Limb (tissue), 2 donors: ENCODE data around the gene KCNK3.
"Not testable (repeated sequence)": the region's sequence is repeated elsewhere in the genome, so short reads cannot be mapped to it uniquely, and the experiment has no call there.

Experiments
- DNase-seq, 2 donors: peaks; one replicate each; pipeline ENCODE4 v3.0.0-alpha.2; 2016; ENCODE audit errors: extremely low spot score in 2 of 2

Gene KCNK3

GRCh38 chr2:26692279-26692896 is at the start of gene KCNK3:
Gene KCNK3 (plus strand): TSS chr2:26692722. CDS start chr2:26692876, 154 bp downstream.
- DNase-seq, result peak; percentile 54 to 87

- no peak for DNase-seq
Observed at GRCh38 chr2:26644188-26644835, 48.2 kb upstream of the KCNK3 start.

GRCh38 chr2:26645762-26646161 is 46.8 kb upstream of the KCNK3 start:
- no peak for DNase-seq

GRCh38 chr2:26646986-26647672 is 45.4 kb upstream of the KCNK3 start:
- no peak for DNase-seq

- no peak for DNase-seq
Observed at GRCh38 chr2:26647981-26648380, 44.5 kb upstream of the KCNK3 start.

GRCh38 chr2:26648516-26648915 is 44.0 kb upstream of the KCNK3 start:
- DNase-seq, result no peak

GRCh38 chr2:26649322-26649721 is 43.2 kb upstream of the KCNK3 start:
- DNase-seq, result no peak

- no peak for DNase-seq
Observed at GRCh38 chr2:26649992-26650712, 42.4 kb upstream of the KCNK3 start.

GRCh38 chr2:26650713-26651469 is 41.6 kb upstream of the KCNK3 start:
- DNase-seq, result peak in 1 of 2 donors; percentile 20

GRCh38 chr2:26651470-26651771 is 41.1 kb upstream of the KCNK3 start:
- peak; percentile 4 to 32 for DNase-seq

GRCh38 chr2:26651799-26652198 is 40.7 kb upstream of the KCNK3 start:
- peak in 1 of 2 donors; percentile 18 for DNase-seq

GRCh38 chr2:26652361-26653041 is 40.0 kb upstream of the KCNK3 start:
- peak; percentile 50 to 85 for DNase-seq

- no peak for DNase-seq
Observed at GRCh38 chr2:26653207-26654060, 39.1 kb upstream of the KCNK3 start.

- DNase-seq, result no peak
Observed at GRCh38 chr2:26654061-26654340, 38.5 kb upstream of the KCNK3 start.

GRCh38 chr2:26655120-26655519 is 37.4 kb upstream of the KCNK3 start:
- not testable (repeated sequence) for DNase-seq

GRCh38 chr2:26655611-26656195 is 36.8 kb upstream of the KCNK3 start:
- no peak for DNase-seq

GRCh38 chr2:26657265-26657664 is 35.3 kb upstream of the KCNK3 start:
- DNase-seq, result no peak

- no peak for DNase-seq
Observed at GRCh38 chr2:26658691-26659346, 33.7 kb upstream of the KCNK3 start.

- DNase-seq, result no peak
Observed at GRCh38 chr2:26660363-26660962, 32.1 kb upstream of the KCNK3 start.
